ENCODE data around the gene FCER1G.

DNA sequence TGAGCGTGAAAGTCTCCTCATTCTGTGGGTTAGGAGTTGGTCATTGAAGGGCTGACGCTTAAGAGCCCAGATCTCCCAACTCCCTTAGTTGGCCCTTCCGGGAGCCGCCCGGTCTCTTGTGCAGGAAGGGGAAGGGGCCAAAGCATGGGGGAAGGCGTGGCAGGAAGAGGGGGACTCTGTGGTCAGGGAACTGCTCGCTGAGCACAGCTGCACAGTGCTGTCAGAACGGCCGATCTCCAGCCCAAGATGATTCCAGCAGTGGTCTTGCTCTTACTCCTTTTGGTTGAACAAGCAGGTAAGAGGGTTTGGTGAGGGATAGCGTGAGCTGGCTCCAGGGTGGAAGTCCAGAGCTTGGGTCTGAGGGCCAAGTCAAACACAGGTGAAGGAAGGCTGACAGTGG is at the start of gene FCER1G:
- TF ChIP-seq, protein P1, sequence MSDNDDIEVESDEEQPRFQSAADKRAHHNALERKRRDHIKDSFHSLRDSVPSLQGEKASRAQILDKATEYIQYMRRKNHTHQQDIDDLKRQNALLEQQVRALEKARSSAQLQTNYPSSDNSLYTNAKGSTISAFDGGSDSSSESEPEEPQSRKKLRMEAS (IDR thresholded peaks at IDR 0.05; ENCODE audit: low read depth, low read length) = peak; percentile 62; the same call in 1 of the 2 replicates
- TF ChIP-seq CTCF (IDR thresholded peaks at IDR 0.05; ENCODE audit: low read depth, low read length) = no peak
- no peak for TF ChIP-seq POLR2A (IDR thresholded peaks at IDR 0.05; ENCODE audit: extremely low read depth, insufficient read length)
